GM10266 (cell line): Measurements from ENCODE around the gene SERPINA3.

Source experiments
- DNase-seq: peaks from one replicate; pipeline ENCODE4 v3.0.0; 2012; ENCODE audit errors: extremely low spot score
- CTCF ChIP-seq: IDR thresholded peaks from 2 replicates; pipeline ENCODE4 v1.5.1; 2012; ENCODE audit warnings: mild to moderate bottlenecking, low read depth; ENCODE audit not compliant: control insufficient read depth, insufficient read depth; ENCODE audit errors: missing control alignments

The SERPINA3 gene

GRCh38 chr14:94643316-94644101, 31.3 kb downstream of the SERPINA3 start:
- DNase-seq = no peak
- no peak for TF ChIP-seq CTCF

DNA sequence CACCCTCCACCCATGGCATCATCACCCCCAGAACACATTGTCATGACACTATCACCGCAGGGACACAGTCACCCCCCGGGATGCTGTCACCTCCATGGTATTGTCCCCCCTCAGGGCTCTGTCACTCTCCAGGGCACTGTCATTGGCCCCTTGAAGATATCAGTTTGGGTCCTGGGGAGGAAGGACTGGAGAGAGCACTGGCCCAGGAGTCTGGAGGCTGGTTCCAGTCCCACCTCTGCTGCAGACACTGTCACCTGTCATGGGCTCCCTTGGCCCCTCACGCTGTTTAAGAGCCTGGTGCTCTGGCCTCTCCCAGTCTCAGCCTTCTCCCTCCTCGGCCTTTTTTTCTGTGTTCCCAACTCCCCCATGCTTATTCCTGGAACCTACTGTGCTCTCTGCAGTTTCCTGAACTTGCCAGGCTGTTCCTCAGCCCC, 31.9 kb downstream of the SERPINA3 start:
- DNase-seq = no peak

GRCh38 chr14:94646066-94646465, 33.9 kb downstream of the SERPINA3 start:
- TF ChIP-seq CTCF = no peak
- no peak for DNase-seq

More for the DNA sequence above, 31.9 kb downstream of the SERPINA3 start:
- no peak for TF ChIP-seq CTCF

DNA sequence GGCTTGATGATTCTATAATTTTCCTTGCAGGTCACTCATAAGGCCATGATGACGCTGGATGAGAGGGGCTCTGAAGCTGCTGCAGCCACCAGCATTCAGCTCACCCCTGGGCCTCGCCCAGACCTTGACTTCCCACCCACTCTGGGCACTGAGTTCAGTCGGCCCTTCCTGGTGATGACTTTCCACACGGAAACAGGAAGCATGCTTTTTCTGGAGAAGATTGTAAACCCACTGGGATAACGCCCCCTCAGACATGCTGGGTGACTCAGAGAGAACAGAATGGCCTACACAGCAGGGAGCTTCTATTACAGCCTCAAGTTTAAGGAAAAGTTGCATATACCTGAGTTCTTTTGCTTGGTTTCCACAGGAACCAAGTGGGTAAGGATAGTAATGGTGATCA, 34.3 kb downstream of the SERPINA3 start:
- no peak for DNase-seq

GRCh38 chr14:94648801-94649200, 36.6 kb downstream of the SERPINA3 start:
- TF ChIP-seq CTCF = no peak
- DNase-seq = no peak

More for the DNA sequence above, 34.3 kb downstream of the SERPINA3 start:
- TF ChIP-seq CTCF = no peak

DNA sequence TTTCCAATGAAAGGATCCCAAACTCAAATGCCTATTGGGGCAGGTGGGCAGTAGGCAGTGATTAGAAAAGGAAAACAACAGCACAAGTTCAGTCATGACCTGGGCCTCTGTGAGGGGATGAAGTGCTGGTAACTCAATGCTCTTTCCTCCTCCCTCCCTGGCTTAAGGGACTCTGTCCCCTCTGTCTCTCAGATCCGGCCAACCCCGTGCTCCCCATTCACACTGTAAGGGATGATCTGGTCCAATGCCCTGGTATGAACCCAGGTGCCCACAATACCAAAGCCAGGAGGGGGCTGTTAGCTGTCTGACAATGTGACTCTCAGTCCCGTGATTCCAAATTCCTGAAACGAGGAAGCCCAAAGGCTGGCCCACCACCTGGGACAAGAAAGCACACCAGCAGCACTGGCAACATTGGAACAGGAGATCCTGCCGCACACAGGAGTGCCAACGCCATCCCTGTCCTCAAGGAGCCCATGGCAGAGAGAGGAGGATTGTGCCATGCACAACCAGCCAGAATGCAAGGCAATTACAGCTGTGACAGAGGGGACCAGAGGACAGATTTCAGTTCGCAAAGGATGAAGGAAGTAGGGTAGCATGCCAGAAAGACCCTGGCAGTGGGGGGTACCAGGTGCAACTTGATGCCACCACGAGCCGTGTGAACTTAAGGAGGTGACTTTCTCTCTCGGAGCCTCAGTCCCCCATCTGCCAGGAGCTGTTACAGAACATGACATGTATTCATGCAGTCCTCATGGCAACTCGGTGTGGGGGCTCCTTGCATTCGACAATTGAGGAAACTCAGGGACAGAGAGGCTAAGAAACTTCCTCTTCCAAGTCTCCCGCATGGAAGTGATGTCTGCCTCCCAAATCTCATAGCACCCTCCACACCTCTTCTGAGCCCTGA, 37.6 kb downstream of the SERPINA3 start:
- DNase-seq = no peak
- TF ChIP-seq CTCF = no peak

- DNase-seq = no peak
- TF ChIP-seq CTCF = no peak
Observed at GRCh38 chr14:94650444-94650775, 38.2 kb downstream of the SERPINA3 start.
